Hepatocyte (in vitro differentiated cells): ENCODE measurements around the gene GPR55. TPM values are rescaled to one million over a fixed set of nuclear protein-coding genes. Genes with fewer than 3 reads are reported as not detected.

Experiments used
- DNase-seq: peaks from one replicate; pipeline ENCODE4 v3.0.0-alpha.2; 2016; ENCODE audit warnings: low spot score
- H2AFZ ChIP-seq: fragments of 200-600 bp; sonication (generic); 2 replicates; pipeline ENCODE4 v1.6.0; 2016; ENCODE audit warnings: antibody characterized with exemption, mild to moderate bottlenecking
- H3K27ac ChIP-seq: fragments of 200-600 bp; sonication (generic); 2 replicates; pipeline ENCODE4 v1.5.1; 2016; ENCODE audit warnings: mild to moderate bottlenecking
- H3K27me3 ChIP-seq: fragments of 200-600 bp; sonication (generic); 2 replicates; pipeline ENCODE4 v1.6.1; 2016
- H3K36me3 ChIP-seq: fragments of 200-600 bp; sonication (generic); replicated peaks from 2 replicates; pipeline ENCODE4 v1.5.1; 2016; ENCODE audit warnings: low read depth; ENCODE audit not compliant: insufficient read depth
- H3K4me1 ChIP-seq: fragments of 200-600 bp; sonication (generic); 2 replicates; pipeline ENCODE4 v1.5.1; 2016; ENCODE audit warnings: mild to moderate bottlenecking, moderate library complexity; ENCODE audit not compliant: insufficient read depth
- H3K4me2 ChIP-seq: fragments of 200-600 bp; sonication (generic); 2 replicates; pipeline ENCODE4 v1.6.0; 2016
- H3K4me3 ChIP-seq: fragments of 200-600 bp; sonication (generic); 2 replicates; pipeline ENCODE4 v1.5.1; 2016; ENCODE audit warnings: mild to moderate bottlenecking
- H3K79me2 ChIP-seq: fragments of 200-600 bp; sonication (generic); 2 replicates; pipeline ENCODE4 v1.6.0; 2017; ENCODE audit warnings: mild to moderate bottlenecking
- H3K9me2 ChIP-seq: fragments of 200-600 bp; sonication (generic); replicated peaks from 2 replicates; pipeline ENCODE4 v1.6.0; 2017; ENCODE audit warnings: mild to moderate bottlenecking; ENCODE audit not compliant: insufficient read depth
- H3K9me3 ChIP-seq: fragments of 200-600 bp; sonication (generic); 2 replicates; pipeline ENCODE4 v1.5.1; 2016; ENCODE audit warnings: low read depth, mild to moderate bottlenecking
- H4K20me1 ChIP-seq: fragments of 200-600 bp; sonication (generic); 2 replicates; pipeline ENCODE4 v1.6.0; 2016; ENCODE audit warnings: mild to moderate bottlenecking; ENCODE audit not compliant: insufficient read depth, poor library complexity, severe bottlenecking
- EZH2 ChIP-seq: fragments of 200-600 bp; sonication (generic); IDR thresholded peaks from 2 replicates; pipeline ENCODE4 v1.6.1; 2016; ENCODE audit warnings: antibody characterized with exemption, mild to moderate bottlenecking, borderline replicate concordance
- EZH2phosphoT487 ChIP-seq: fragments of 200-600 bp; sonication (generic); IDR thresholded peaks from one replicate; pipeline ENCODE4 v1.6.1; 2018; ENCODE audit warnings: antibody characterized with exemption, mild to moderate bottlenecking, low read depth, moderate library complexity; ENCODE audit not compliant: unreplicated experiment, severe bottlenecking
- WGBS: methylation state at CpG from one replicate; pipeline ENCODE4 v1.1.6; 2016; ENCODE audit warnings: low lambda C conversion rate; ENCODE audit errors: missing lambda C conversion rate; 5-methylcytosine and 5-hydroxymethylcytosine counted together
- polyA plus RNA-seq: library from polyadenylated mRNA; unstranded; fragments of >200 nt; fragmentation: Nextera tagmentation; extraction: Ambion mirVana; gene quantifications from 2 replicates; pipeline ENCODE4 v1.2.1, GENCODE V29; 2016
- total RNA-seq: library from RNA; depleted of rRNA; stranded (reverse); fragments of >200 nt; gene quantifications from 2 replicates; pipeline ENCODE4 v1.2.3, GENCODE V29; 2014
- TF ChIP-seq, protein P1 (sequence below): fragments of 200-600 bp; sonication (generic); IDR thresholded peaks from 2 replicates; pipeline ENCODE4 v1.5.1; 2016; ENCODE audit warnings: antibody characterized with exemption, mild to moderate bottlenecking; ENCODE audit not compliant: poor library complexity

GPR55 gene
- total and polyA plus RNA-seq, 2 experiments from 2014 or later, result 0.83 TPM; not detected in 1

- H3K79me2 ChIP-seq, result peaks cover 47% of the 10 kb centered on the region
Measured at GRCh38 chr2:230874876-230875275, 50.2 kb downstream of the GPR55 start.

GRCh38 chr2:230874456-230874855 is 50.6 kb downstream of the GPR55 start:
- Histone ChIP-seq H3K4me1 (peaks cover 37% of the 10 kb centered on the region), H3K27me3 (no peaks in the 10 kb centered on the region), H2AFZ (no peak overlapping the region), H3K27ac (no peak overlapping the region), H3K4me2 (no peak overlapping the region), H3K4me3 (no peak overlapping the region), H3K36me3 (no peaks in the 10 kb centered on the region), H3K9me2 (no peaks in the 10 kb centered on the region), H4K20me1 (peaks cover 29% of the 10 kb centered on the region), H3K79me2 (peaks cover 52% of the 10 kb centered on the region), H3K9me3 (no peaks in the 10 kb centered on the region)
- no peak for DNase-seq
- no peak for TF ChIP-seq EZH2phosphoT487
- no peak for TF ChIP-seq EZH2
- TF ChIP-seq, protein P1, sequence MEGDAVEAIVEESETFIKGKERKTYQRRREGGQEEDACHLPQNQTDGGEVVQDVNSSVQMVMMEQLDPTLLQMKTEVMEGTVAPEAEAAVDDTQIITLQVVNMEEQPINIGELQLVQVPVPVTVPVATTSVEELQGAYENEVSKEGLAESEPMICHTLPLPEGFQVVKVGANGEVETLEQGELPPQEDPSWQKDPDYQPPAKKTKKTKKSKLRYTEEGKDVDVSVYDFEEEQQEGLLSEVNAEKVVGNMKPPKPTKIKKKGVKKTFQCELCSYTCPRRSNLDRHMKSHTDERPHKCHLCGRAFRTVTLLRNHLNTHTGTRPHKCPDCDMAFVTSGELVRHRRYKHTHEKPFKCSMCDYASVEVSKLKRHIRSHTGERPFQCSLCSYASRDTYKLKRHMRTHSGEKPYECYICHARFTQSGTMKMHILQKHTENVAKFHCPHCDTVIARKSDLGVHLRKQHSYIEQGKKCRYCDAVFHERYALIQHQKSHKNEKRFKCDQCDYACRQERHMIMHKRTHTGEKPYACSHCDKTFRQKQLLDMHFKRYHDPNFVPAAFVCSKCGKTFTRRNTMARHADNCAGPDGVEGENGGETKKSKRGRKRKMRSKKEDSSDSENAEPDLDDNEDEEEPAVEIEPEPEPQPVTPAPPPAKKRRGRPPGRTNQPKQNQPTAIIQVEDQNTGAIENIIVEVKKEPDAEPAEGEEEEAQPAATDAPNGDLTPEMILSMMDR, result no peak
- WGBS, result 94% methylated on average over 11 of the region's 11 CpGs

More at GRCh38 chr2:230874876-230875275, 50.2 kb downstream of the GPR55 start:
- H3K4me2 ChIP-seq, result no peak overlapping the region
- 98% methylated on average over 9 of the region's 10 CpGs for WGBS
- H2AFZ ChIP-seq, result no peak overlapping the region
- no peaks in the 10 kb centered on the region for H3K9me2 ChIP-seq
- no peak overlapping the region for H3K27ac ChIP-seq
- no peaks in the 10 kb centered on the region for H3K36me3 ChIP-seq
- no peak overlapping the region for H3K4me3 ChIP-seq
- peaks cover 29% of the 10 kb centered on the region for H4K20me1 ChIP-seq
- H3K27me3 ChIP-seq, result no peaks in the 10 kb centered on the region
- no peak for DNase-seq
- TF ChIP-seq, protein P1, result no peak
- TF ChIP-seq EZH2, result no peak
- TF ChIP-seq EZH2phosphoT487, result no peak
- no peaks in the 10 kb centered on the region for H3K9me3 ChIP-seq
- H3K4me1 ChIP-seq, result peaks cover 33% of the 10 kb centered on the region

DNA sequence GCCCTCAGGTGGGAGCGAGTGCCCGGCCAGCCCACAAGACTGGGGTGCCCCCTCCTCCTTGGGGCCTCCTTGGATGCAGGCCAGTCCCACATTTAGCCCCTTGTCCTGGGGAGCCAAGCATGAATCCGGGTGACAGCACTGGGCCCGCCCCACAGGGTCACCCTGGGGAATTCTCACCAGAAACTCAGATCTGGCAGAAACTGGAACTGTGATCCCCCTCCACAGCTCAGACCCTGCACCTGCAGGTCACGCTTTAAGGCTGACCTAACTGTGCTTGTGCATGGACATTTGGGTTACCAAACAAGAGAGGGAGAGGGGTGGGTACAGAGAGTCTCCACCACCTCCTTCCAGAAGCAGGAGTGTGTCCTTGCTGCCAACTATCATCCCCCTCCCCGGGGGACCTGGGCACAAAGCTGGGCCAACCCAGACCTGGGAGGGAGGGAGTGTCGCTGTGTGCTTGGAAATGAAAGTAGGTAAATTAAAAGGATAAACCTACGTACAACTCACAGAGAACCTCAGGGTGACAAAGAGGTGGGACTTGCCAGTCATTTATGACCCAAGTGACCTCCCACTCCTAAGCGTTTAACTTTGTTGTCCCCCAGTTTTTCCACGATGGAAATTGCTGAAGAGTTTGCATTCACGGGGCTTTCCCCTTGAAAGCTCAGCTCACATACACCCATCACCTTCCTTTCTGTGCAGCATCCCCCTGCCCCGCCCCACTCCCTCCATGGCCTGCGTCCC is 51.2 kb downstream of the GPR55 start:
- Histone ChIP-seq H4K20me1 (peaks cover 29% of the 10 kb centered on the region), H3K36me3 (no peaks in the 10 kb centered on the region), H2AFZ (no peak overlapping the region), H3K4me3 (no peak overlapping the region), H3K27me3 (no peaks in the 10 kb centered on the region), H3K9me2 (no peaks in the 10 kb centered on the region), H3K4me2 (no peak overlapping the region), H3K79me2 (peaks cover 58% of the 10 kb centered on the region), H3K27ac (no peak overlapping the region), H3K4me1 (peaks cover 39% of the 10 kb centered on the region), H3K9me3 (no peaks in the 10 kb centered on the region)
- WGBS, result 91% methylated on average over 12 of the region's 13 CpGs
- DNase-seq, result no peak
- TF ChIP-seq, protein P1, result no peak
- TF ChIP-seq EZH2phosphoT487 (no peak), EZH2 (no peak)
